SIG-M5 treated with dmso at 0.1 percent for 504 hours (cell line): ENCODE data around the gene NEK2.
"Not testable (repeated sequence)": the region's sequence is repeated elsewhere in the genome, so short reads cannot be mapped to it uniquely, and the experiment has no call there.

ENCODE experiments used
- DNase-seq: peaks from one replicate; lab custom pipeline; 2025; ENCODE audit not compliant: unreplicated experiment; lab: John Stamatoyannopoulos, UW

NEK2 gene

DNA sequence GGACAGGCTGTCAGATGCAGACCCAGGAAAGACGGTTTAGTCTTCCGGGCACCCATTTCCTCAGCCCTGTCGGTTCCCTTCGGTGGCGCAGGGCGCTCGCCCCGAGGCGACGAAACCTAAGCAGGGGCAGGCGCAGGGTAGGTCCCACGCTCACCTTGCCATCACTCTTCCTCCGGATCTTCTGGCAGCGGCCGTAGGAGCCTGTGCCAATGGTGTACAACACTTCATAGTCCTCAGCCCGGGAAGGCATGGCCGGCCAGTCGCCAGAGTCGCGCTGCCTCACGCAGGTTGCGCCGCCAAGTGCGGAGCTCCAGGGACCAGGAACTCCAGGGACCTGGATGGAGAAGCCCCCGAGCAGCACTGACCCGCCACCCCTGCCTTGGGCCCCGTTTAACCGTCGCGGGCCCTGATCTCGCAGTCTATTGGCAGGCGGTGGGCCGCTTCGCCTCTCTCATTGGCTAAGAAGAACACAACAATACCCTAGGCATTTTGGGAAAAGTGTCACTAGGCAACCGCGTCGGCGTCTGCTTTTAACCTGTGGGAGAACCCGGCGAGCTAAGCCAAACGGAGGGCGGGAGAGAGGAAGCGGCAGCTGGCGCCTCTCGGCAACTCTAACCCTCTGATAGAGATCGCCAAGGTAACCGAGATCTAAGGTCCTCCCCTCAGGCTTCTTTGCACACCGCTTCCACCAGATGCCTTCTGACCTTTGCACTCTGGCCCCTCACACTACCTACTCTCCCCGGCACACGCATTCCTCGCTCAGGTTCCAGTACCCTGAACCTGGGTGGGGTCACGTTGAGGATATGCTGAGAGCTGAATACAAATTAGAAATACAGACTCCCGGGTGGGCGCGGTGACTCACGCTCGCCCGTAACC, at the start of gene NEK2:
Gene NEK2 (minus strand): TSS at position 392 of the 876 bp plus-strand sequence. CDS start 142 bp downstream, at position 250.
- peak; percentile 99 for DNase-seq

DNA sequence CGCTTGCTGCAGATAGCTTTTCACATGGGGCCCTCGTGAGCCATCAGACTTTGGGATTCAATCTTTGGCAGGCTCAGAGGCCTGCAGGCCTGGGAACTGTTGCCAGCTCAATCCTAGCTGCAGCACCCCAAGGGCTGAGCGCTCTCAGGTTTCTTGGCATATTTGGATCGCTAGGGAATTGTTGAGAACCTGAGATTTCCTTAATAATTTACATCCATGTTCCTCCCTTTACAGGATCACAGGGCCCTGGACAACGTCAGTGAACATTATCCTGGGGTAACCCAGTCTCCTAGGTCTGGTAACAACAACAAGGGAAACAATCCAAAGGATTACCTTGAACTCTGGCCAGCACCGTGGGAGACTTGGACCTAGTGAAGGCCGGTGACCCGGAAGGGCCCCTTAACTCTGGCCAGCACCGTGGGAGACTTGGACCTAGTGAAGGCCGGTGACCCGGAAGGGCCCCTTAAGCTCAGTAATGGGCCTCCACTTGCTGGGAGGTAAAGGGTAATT, 49.3 kb upstream of the NEK2 start:
- no peak for DNase-seq

DNA sequence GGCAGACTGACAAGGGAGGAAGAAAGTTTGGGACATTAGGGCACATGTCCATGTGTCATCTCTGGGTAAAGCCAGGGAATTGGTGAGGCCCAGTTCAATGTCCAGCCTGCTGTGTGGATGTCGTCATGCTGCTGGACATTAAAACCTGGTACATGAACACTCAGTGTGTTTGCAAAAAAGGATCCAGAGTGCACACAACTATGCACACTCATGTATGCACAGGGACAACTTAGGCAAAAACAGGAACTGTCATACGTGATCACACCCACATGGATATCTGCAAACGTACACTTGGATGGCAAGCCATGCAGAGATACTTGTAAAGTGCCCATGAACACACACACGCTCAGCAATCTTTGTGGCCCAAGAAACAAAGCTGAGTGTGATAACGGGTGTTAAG, 47.9 kb upstream of the NEK2 start:
- DNase-seq: no peak

DNA sequence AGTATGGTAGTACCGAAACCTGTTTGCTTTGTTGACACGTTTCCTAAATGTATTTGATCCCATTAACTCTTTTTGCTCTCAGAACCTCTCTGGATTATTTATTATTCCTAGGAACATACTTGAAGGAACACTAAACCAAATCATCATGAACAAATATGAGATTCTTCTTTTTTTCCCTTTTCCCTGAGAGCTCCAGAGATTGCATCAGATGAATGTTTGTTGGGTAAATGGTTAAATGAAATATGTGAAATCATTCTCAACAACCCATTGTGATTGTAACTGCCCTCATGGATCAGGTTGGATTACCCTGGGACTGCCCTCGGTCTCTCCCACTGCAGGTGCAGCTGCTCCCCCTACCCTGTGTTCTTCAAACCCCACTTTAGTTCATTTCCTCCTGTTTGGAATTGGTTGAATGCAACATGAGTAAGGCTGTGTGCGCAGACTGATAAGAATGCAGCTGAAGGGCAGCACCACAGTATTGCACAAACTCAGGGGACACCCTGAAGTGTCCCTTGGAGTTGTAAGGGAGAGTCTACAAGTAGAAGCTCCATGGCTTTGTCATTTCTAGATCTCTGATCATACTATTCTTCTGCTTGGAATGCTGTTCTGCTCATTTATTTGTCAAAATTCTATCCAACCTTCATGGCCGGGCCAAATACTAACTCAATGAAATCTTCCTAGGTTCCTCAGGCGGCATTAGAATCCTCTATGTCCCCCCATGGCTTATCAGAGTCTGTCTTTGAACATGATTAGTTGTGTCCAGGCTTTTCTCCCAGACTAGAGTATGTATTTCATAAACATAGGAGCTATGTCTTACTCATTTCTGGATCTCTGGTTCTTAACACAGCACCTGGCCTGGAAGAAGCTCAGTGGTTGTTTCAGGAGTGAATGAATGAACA, 47.1 kb upstream of the NEK2 start:
- DNase-seq: no peak

DNA sequence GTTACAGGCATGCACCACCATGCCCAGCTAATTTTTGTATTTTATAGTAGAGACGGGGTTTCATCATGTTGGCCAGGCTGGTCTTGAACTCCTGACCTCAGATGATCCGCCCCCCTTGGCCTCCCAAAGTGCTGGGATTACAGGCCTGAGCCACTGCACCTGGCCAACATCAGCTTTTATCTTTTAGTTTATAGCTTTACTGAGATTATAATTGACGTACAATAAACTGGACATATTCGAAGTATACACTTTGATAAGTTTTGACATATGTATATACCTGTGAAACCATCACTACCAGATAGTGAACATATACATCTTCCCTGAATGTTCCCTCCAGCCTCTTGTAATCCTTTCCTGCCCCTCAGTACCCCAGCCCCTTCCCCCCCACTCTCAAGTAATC, 41.1 kb upstream of the NEK2 start:
- DNase-seq: not testable (repeated sequence)

DNA sequence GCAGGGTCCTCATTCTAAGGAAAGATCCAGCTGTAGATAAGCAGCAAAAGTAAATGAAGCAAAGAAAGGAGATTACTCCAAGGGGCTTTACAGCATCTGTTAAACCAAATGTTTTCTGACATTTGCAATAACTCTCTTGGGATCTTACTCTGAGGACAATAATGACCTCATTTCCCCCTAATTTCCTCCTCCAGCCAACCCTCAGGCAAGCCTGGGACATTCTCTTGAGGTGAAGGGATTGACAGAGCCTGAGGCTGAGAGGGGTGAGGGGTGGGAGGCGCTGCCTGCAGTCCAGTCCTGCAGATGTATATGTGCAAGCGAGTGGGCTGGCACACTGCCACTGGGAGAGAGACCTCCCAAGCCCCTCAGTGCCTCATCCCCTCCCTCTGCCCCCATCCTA, 40.5 kb upstream of the NEK2 start:
- no peak for DNase-seq

DNA sequence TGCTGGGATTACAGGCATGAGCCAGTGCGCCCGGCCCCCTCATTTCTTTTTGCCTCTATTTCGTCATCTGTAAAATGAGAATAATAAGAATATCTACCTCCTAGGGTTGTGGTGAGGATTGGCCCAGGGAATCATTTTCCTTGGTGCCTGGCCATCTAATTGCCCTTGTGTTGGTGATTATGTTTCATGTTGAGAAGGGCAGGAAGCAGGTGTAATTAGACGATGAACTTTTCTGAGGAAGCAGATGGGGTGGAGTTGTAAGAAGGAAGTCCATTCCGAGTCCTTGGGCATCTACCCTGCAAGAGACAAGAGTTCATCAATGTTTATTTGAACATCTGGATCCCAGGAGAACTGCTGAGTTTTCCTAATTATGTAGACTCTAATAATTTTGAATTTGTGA, 38.7 kb upstream of the NEK2 start:
- no peak for DNase-seq

DNA sequence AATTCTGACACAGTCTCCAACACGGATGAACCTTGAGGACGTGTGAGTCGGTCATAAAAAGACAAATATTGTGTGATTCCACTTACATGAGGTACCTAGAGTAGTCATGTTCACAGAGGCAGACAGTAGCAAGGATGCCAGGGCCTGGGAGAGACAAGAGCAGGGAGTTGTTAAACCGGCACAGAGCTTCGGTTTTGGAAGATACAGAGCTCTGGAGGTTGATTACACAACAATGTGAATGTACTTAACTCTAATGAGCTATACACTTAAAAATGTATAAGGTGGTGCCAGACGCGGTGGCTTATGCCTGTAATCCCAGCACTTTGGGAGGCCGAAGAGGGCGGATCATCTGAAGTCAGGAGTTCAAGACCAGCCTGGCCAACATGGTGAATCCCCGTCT, 37.8 kb upstream of the NEK2 start:
- DNase-seq: no peak

DNA sequence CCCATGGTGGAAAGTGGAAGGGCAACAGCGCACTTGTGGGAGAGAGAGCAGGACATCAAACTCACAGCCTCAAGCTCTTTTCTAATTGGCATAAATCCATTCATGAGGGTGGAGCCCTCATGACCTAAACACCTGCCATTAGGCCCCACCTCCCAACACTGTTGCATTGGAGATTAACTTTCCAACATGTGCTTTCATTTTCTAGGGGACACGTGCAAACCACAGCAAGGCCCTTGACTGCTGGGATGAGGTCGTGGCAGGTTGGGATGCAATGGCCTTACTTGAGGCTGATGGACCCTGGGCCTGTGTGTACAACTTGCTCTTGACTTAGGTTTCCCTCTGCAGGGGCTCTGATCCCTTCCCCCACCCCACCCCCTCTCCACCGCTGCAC, 35.9 kb upstream of the NEK2 start:
- no peak for DNase-seq

DNA sequence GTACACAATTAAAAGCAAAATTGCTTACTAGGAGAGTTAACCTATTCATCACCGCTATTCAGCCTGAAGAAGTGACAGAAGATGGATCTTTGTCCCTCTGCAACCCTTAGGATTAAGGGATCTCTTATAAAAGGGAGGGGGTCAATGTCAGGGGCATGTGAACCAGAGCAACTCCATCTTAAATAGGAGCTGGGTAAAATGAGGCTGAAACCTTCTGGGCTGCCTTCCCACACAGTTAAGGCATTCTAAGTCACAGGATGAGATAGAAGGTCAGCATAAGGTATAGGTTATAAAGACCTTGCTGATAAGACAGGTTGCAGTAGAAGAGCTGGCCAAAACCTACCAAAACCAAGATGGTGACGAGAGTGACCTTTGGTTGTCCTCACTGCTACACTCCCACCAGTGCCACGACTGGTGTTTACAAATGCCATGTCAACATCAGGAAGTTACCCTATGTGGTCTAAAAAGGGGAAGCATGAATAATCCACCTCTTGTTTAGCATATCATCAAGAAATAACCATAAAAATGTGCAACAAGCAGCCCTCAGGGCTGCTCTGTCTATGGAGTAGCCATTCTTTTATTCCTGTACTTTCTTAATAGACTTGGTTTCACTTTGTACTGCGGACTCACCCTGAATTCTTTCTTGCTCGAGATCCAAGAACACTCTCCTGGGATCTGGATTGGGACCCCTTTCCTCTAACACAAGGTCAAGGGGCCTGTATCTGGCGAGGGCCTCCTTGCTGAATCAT, 35.3 kb upstream of the NEK2 start:
- DNase-seq: peak; percentile 16

DNA sequence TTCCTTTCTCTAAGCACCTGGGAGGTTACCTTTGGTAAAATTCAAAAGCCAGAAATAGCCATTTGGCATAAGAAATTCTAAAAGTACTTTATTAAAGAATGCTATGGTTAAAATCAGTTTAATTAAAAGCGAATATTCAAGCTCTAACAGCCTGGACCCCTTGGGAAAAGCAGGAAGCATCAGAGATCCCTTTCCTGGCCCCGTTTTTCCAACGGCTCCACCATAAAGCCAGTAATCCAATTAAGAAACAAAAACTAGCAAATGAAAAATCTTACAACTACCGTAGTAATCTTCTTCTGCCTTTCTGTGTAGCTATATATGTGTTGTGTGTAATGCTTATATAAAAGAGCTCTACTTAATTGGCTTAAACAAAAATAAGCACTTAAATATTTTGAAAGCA, 33.5 kb upstream of the NEK2 start:
- DNase-seq: no peak

DNA sequence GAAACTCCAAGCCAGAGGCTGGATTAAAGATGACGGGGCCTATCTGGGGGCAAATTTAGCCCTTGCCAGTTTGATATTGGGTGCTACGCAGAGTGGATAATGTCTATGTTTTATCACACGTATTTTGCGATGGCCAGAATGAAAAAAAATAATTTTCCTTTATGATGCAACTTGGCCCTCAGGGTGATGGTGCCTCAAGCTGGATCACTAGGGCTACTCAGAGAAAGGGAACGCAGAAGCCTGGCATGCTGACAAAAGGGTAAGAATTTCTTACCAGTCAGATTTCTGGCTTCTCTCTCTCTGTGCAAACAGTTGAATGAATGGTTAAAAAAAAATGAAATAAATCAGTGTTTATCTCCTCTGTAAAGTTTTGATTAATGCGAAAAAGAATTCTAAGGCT, 32.6 kb upstream of the NEK2 start:
- DNase-seq: no peak

DNA sequence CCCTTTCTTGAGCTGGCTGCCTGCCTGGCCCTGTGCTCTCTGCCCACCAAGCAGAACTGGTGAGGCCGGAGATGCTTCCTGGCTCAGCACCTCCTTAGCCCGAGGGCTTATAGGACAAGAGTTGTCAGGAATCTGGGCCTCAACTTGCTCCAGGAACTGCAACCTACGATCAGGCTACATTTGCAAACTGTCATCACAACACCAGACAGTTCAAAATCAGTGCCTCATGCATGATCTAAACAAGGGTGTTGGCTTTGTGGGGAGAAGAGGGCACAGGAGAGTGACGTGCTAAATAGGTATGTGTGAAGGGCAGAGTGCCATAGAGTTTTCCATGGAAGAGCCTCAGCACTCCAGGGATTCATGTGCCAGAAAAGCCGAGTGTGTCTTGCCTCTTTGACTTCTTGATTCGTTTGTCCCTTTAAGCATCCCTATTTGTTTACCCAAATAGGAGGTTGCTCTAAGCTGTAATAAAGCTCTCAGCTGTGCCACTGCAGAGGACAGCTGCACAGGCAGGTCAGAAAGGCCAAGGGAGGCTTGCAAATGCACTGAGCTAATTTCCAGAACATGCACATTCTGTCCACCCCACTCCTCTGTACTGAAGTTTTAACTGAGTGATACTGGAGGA, 30.2 kb upstream of the NEK2 start:
- no peak for DNase-seq

DNA sequence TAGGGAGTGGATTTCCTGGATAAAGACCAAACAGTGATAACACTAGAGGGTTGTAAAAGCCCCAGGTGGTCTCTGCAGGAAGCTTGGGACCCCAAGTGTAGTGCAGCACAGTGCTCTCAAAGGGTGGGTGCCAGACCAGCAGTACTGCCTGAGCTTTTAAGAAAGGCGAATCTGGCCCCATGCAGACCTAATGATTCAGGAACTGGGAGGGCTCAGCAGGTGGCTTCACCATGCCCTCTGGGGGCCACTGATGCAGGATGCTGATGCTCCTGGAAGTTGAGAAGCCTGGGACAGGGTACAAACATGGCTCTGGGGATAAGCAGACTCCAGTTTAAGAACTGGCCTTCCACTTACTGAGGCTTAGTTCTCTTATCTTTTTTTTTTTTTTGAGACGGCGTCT, 29.1 kb upstream of the NEK2 start:
- DNase-seq: no peak

DNA sequence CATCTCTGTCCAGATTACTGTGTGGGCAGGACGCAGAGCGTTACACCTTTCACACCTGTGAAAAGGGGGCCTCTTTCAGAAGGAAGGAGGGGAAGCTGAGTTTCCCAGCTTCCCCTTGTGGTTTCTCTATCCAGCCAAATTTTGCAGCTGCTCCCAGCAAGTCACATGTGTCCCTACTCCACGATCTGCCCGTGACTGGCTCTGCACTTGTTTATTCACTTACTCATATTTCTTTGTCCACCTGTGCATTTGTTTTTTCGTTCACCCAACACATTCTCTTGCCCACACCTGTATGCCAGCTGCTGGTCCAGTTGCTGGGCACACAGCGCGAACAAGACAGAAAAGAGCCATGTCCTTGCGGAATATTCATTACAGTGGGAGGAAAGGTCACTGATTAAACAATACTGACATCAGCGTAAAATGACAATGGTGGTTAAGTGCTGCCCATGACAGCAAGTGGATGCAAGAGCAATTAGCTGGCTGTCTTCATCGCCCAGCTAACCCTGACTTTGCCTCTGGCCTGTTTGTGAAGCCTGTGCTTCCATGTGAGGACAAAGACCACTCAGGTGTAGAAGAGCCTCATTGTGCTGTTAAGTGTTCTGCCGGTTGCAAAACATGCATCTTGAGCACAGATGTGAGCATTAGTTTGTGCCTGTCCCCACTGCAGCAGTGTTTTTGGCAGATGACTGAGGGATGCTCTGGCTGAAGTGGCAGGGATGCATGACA, 28.6 kb upstream of the NEK2 start:
- no peak for DNase-seq

DNA sequence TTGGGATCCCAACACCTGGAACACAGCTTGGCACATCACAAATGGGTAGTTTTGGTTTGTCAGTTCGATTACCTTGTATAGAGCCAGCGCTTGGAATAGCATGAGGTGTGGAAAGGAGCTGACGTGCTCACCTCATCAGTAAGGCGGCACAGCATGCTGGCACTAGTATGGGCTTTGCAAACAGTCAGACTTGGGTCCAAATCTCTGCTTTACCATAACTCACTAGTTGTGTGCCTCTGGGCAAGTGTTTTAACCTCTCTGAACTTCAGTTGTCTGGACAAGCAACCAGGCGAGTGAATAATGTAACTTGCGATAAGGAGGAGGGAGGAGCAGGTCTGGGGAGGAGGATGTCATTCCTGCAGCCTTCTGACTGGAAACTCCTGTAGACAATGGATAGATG, 26.3 kb upstream of the NEK2 start:
- no peak for DNase-seq

DNA sequence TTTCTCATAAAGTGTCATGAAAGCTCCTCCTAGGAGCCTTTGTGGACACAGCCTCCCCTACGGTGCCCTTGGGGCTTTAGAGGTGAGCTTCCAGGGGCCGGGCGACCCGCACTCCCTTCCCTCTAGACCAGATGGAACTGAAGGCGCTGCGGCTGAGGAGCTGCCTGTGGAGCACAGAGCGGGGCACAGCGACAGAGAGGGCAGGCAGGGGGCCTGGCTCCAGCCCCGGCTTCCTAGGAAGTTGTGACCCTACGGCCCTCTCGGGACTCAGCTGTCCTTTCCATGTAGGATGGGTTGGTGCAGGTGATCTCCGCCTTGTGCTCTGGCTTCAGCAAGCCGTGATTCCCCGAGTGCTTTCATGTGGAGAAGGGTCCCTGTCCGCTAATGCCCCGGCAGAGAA, 23.6 kb upstream of the NEK2 start:
- DNase-seq: no peak

DNA sequence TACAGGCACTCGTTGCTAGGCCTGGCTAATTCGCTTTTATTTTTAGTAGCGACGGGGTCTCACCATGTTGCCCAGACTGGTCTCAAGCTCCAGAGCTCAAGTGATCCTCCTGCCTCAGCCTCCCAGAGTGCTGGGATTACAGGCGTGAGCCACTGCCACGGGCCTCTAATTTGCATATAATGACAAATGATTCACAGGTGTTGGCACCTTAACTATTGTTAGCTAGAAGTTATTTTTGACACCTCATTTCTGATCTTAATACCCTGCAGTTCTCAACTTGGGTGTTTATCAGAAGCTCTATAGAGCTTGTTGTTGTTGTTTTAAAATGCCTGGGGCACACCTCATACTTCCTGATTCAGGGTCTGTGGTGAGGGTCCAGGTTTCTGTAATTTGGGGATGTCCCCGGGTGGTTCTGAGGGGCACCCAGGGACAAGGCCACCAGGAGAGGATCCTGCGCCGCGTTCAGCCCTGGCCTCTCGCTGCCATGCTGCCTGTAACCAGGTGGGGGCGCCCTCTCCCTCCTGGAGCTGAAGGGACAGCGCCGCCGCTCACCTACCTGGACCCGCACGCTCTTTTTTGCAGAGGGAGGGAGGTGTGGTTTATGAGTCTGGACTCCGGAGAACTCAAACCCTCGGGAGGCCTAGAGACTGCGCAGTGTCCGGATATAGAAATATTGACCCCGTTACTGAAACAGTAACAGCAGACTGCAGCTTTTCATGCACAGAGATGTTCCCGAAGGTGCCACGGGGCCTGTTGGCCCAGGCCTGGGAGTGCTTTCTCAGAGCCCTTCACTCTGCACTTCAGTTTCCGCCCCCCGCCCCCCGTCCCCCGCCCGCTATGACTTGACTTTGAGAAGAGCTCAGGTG, 23.0 kb upstream of the NEK2 start:
- DNase-seq: peak; percentile 73

DNA sequence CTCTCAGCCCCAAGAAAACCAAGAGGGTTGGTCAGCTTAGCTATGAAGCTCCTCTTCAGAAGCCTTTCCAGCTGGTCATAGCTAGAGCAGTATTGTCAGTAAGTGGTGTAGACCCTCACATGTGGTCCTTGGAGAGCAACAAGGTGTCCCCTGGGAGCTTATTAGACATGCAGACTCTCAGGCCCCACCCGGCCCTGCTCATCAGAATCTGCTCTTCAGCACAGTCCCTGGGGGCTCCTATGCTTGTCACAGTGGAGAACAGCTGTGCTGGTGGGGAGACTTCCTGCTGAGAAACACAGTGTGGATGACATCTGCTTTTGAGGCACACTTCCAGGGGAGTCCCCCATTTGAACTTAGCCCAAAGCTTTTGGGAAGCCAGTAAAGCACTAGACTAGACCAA, 21.9 kb upstream of the NEK2 start:
- DNase-seq: no peak
